IMR-90 (cell line): ENCODE data around the gene RECQL5. TPM values are rescaled to one million over a fixed set of nuclear protein-coding genes. Genes with fewer than 3 reads are reported as not detected.

Experiments used
- ATAC-seq: fragments of 200-7000 bp; cut with Tn5 transposase; 2 replicates; pipeline ENCODE4 v1.9.1; 2020; ENCODE audit warnings: low read depth, mild to moderate bottlenecking, moderate library complexity
- BruUV-seq: library from RNA; stranded (reverse); fragments of 400-500 nt; replicated peaks from 2 replicates; lab custom pipeline; 2021; lab: Mats Ljungman, UMichigan
- CTCF ChIA-PET: fragments of 300-600 bp; formaldehyde crosslinking; extraction: SDS; loops from one replicate; lab custom pipeline; 2021; ENCODE audit warnings: antibody characterized with exemption; lab: Yijun Ruan, JAX
- POLR2A ChIA-PET: fragments of 300-600 bp; sonication (Branson Sonifier 250); formaldehyde crosslinking; loops from one replicate; lab custom pipeline; 2022; ENCODE audit warnings: antibody characterized with exemption; ENCODE audit not compliant: unreplicated experiment; lab: Charles Lee
- DNase-seq: peaks from one replicate; pipeline ENCODE4 v3.0.0; 2013
- H2AFZ ChIP-seq: replicated peaks from 2 replicates; pipeline ENCODE3; 2013; ENCODE audit warnings: low read length, mild to moderate bottlenecking; ENCODE audit not compliant: poor library complexity
- H2AK5ac ChIP-seq: 2 replicates; pipeline ENCODE4 v1.6.1; 2013; ENCODE audit warnings: low read depth, low read length, inconsistent platforms
- H2AK9ac ChIP-seq: replicated peaks from 2 replicates; pipeline ENCODE3; 2013; ENCODE audit warnings: mild to moderate bottlenecking, low read depth, low read length, moderate library complexity; ENCODE audit not compliant: poor library complexity
- H2BK120ac ChIP-seq: 2 replicates; pipeline ENCODE4 v1.6.1; 2013; ENCODE audit warnings: low read depth, low read length, inconsistent platforms
- H2BK15ac ChIP-seq: 3 replicates; pipeline ENCODE4 v1.6.1; 2013; ENCODE audit warnings: low read depth, low read length, inconsistent platforms
- H2BK20ac ChIP-seq: 2 replicates; pipeline ENCODE4 v1.6.1; 2013; ENCODE audit warnings: low read depth, mild to moderate bottlenecking, inconsistent platforms, low read length, moderate library complexity
- H2BK5ac ChIP-seq: 2 replicates; pipeline ENCODE4 v1.6.1; 2013; ENCODE audit warnings: mild to moderate bottlenecking, low read depth, low read length, inconsistent platforms; ENCODE audit not compliant: poor library complexity, severe bottlenecking
- H3K14ac ChIP-seq: replicated peaks from 2 replicates; pipeline ENCODE4 v1.6.1; 2013; ENCODE audit warnings: low read depth, low read length, inconsistent platforms
- H3K18ac ChIP-seq: 2 replicates; pipeline ENCODE4 v1.6.1; 2013; ENCODE audit warnings: low read depth, low read length, control low read depth
- H3K23ac ChIP-seq: 2 replicates; pipeline ENCODE4 v1.6.1; 2013; ENCODE audit warnings: low read depth, low read length, inconsistent platforms
- H3K27ac ChIP-seq: 2 replicates; pipeline ENCODE4 v1.5.1; 2013; ENCODE audit warnings: mild to moderate bottlenecking, control low read depth, low read length; ENCODE audit not compliant: insufficient read depth
- H3K27me3 ChIP-seq: 2 replicates; pipeline ENCODE4 v1.6.1; 2013; ENCODE audit warnings: low read length; ENCODE audit not compliant: control insufficient read depth, insufficient read depth
- H3K36me3 ChIP-seq: 2 replicates; pipeline ENCODE4 v1.6.1; 2013; ENCODE audit warnings: low read length, mixed read lengths; ENCODE audit not compliant: control insufficient read depth, insufficient read depth
- H3K4ac ChIP-seq: 2 replicates; pipeline ENCODE4 v1.6.1; 2013; ENCODE audit warnings: low read depth, low read length, inconsistent platforms
- H3K4me1 ChIP-seq: 2 replicates; pipeline ENCODE4 v1.6.1; 2013; ENCODE audit warnings: low read length, mixed read lengths; ENCODE audit not compliant: control insufficient read depth, insufficient read depth
- H3K4me2 ChIP-seq: 2 replicates; pipeline ENCODE4 v1.6.1; 2013; ENCODE audit warnings: low read depth, mild to moderate bottlenecking, control low read depth, low read length, moderate library complexity
- H3K4me3 ChIP-seq: 2 replicates; pipeline ENCODE4 v1.5.1; 2013; ENCODE audit warnings: low read depth, mild to moderate bottlenecking, control low read depth, low read length, moderate library complexity; ENCODE audit not compliant: insufficient read depth
- H3K56ac ChIP-seq: 2 replicates; pipeline ENCODE4 v1.6.1; 2013; ENCODE audit warnings: low read length, inconsistent platforms; ENCODE audit not compliant: insufficient read depth; ENCODE audit errors: extremely low read depth
- H3K79me1 ChIP-seq, 2 experiments: 2 replicates each; pipeline ENCODE4 v1.6.1; 2013; ENCODE audit warnings: low read length in 2 of 2, inconsistent platforms in 1 of 2, low read depth in 1 of 2
- H3K9ac ChIP-seq: 2 replicates; pipeline ENCODE4 v1.6.1; 2013; ENCODE audit warnings: low read depth, low read length, control low read depth
- H3K9me1 ChIP-seq: 2 replicates; pipeline ENCODE4 v1.6.1; 2013; ENCODE audit warnings: low read length, inconsistent platforms; ENCODE audit not compliant: insufficient read depth
- H3K9me3 ChIP-seq: 2 replicates; pipeline ENCODE4 v1.6.1; 2013; ENCODE audit warnings: low read length; ENCODE audit not compliant: control insufficient read depth, insufficient read depth
- H4K20me1 ChIP-seq: 2 replicates; pipeline ENCODE4 v1.6.1; 2013; ENCODE audit warnings: low read length, inconsistent platforms; ENCODE audit not compliant: insufficient read depth
- H4K5ac ChIP-seq: 2 replicates; pipeline ENCODE4 v1.6.1; 2013; ENCODE audit warnings: mild to moderate bottlenecking, low read depth, low read length, control low read depth
- H4K8ac ChIP-seq, 2 experiments: 2 replicates each; pipeline ENCODE4 v1.6.1; 2013; ENCODE audit warnings: low read depth in 2 of 2, low read length in 2 of 2, control low read depth in 1 of 2, inconsistent platforms in 1 of 2
- H4K91ac ChIP-seq: 2 replicates; pipeline ENCODE4 v1.6.1; 2013; ENCODE audit warnings: low read depth, low read length, inconsistent platforms; ENCODE audit not compliant: insufficient read depth
- BHLHE40 ChIP-seq: fragments of 150-350 bp; IDR thresholded peaks from 2 replicates; pipeline ENCODE4 v1.6.1; 2016; ENCODE audit warnings: mild to moderate bottlenecking, low read depth, low read length
- CEBPB ChIP-seq: IDR thresholded peaks from 2 replicates; pipeline ENCODE4 v1.6.1; 2012; ENCODE audit warnings: low read depth, low read length, improper control_type of control experiment
- CHD1 ChIP-seq: IDR thresholded peaks from 2 replicates; pipeline ENCODE4 v1.6.1; 2012; ENCODE audit warnings: low read depth, low read length, improper control_type of control experiment
- ELK1 ChIP-seq: fragments of 150-350 bp; IDR thresholded peaks from 2 replicates; pipeline ENCODE4 v1.6.1; 2016; ENCODE audit warnings: low read depth, mild to moderate bottlenecking, low read length, moderate library complexity, borderline replicate concordance
- FOS ChIP-seq: fragments of 150-350 bp; IDR thresholded peaks from 2 replicates; pipeline ENCODE4 v1.6.1; 2016; ENCODE audit warnings: low read depth, low read length
- MAFK ChIP-seq: IDR thresholded peaks from 2 replicates; pipeline ENCODE4 v1.6.1; 2012; ENCODE audit warnings: low read depth, low read length, improper control_type of control experiment
- MAZ ChIP-seq: IDR thresholded peaks from 2 replicates; pipeline ENCODE4 v1.6.1; 2012; ENCODE audit warnings: low read depth, mild to moderate bottlenecking, low read length, improper control_type of control experiment, moderate library complexity, borderline replicate concordance
- MXI1 ChIP-seq: IDR thresholded peaks from 2 replicates; pipeline ENCODE4 v1.6.1; 2012; ENCODE audit warnings: low read depth, mild to moderate bottlenecking, low read length, moderate library complexity, borderline replicate concordance
- NFE2L2 ChIP-seq: fragments of 150-350 bp; IDR thresholded peaks from 2 replicates; pipeline ENCODE4 v1.6.1; 2016; ENCODE audit warnings: low read depth, mild to moderate bottlenecking, low read length
- POLR2A ChIP-seq: IDR thresholded peaks from 2 replicates; pipeline ENCODE4 v1.6.1; 2012; ENCODE audit warnings: mild to moderate bottlenecking, low read depth, low read length
- RAD21 ChIP-seq: IDR thresholded peaks from 2 replicates; pipeline ENCODE4 v1.6.1; 2012; ENCODE audit warnings: low read length, improper control_type of control experiment
- RCOR1 ChIP-seq: IDR thresholded peaks from 2 replicates; pipeline ENCODE4 v1.6.1; 2012; ENCODE audit warnings: mild to moderate bottlenecking, low read length, improper control_type of control experiment; ENCODE audit not compliant: insufficient replicate concordance
- RFX5 ChIP-seq: IDR thresholded peaks from 2 replicates; pipeline ENCODE4 v1.8.0; 2012; ENCODE audit warnings: low read depth, mild to moderate bottlenecking, low read length, moderate library complexity
- SMC3 ChIP-seq: fragments of 150-350 bp; IDR thresholded peaks from 2 replicates; pipeline ENCODE4 v1.6.1; 2016; ENCODE audit warnings: low read depth, mild to moderate bottlenecking, antibody characterized with exemption, low read length, moderate library complexity
- USF2 ChIP-seq: fragments of 150-350 bp; IDR thresholded peaks from 2 replicates; pipeline ENCODE4 v1.6.1; 2017; ENCODE audit warnings: mild to moderate bottlenecking, antibody characterized with exemption, low read length, low read depth
- WGBS, 2 experiments: methylation state at CpG; one replicate each; pipeline versions ENCODE4 v1.1.5 to v1.1.7; 2013; ENCODE audit warnings: missing lambda C conversion rate in 2 of 2; ENCODE audit not compliant: insufficient read length in 1 of 2; ENCODE audit errors: extremely low coverage in 2 of 2; 5-methylcytosine and 5-hydroxymethylcytosine counted together
- dilution Hi-C: fragments of 300-500 bp; cut with HindIII; formaldehyde crosslinking; loops from one replicate; pipeline ENCODE4 v1.14.3; 2018; ENCODE audit warnings: low sequenced_read_pairs; ENCODE audit not compliant: unreplicated experiment
- in situ Hi-C: fragments of 300-500 bp; cut with MboI; formaldehyde crosslinking; loops from 3 replicates; pipeline ENCODE4 v1.14.3; 2019; ENCODE audit warnings: low sequenced_read_pairs, inconsistent platforms, mixed read lengths
- intact Hi-C: fragments of 100-400 bp; cut with micrococcal nuclease; formaldehyde crosslinking; loops from 2 replicates; pipeline ENCODE4 v1.10.0; 2022
- polyA plus RNA-seq, 3 experiments: library from polyadenylated mRNA; depleted of rRNA; stranded (reverse); fragments of >200 nt; gene quantifications; 2 replicates each; pipeline ENCODE4 v1.2.3, GENCODE V29; 2012; ENCODE audit warnings: low replicate concordance in 1 of 3
- total RNA-seq: library from RNA; depleted of rRNA; stranded (reverse); fragments of >200 nt; gene quantifications from 2 replicates; pipeline ENCODE4 v1.2.3, GENCODE V29; 2012
- TF ChIP-seq, protein P1 (sequence below): conservative IDR thresholded peaks from 2 replicates; pipeline ENCODE4 v1.5.1; 2012; ENCODE audit warnings: mild to moderate bottlenecking, low read depth, low read length, improper control_type of control experiment

RECQL5 gene
- total and polyA plus RNA-seq, 2 of the 4 experiments (the other 2 are of a cell fraction): 7.3 to 23.7 TPM

- intact Hi-C loops (no loop called here), in situ Hi-C loops (no loop called here), dilution Hi-C loops (no loop called here)
- Histone ChIP-seq H3K14ac (no peak overlapping the region), H2AK9ac (no peak overlapping the region), H3K27me3 (no peaks in the 10 kb centered on the region), H3K4ac (no peak overlapping the region), H3K9me3 (no peaks in the 10 kb centered on the region), H4K5ac (no peak overlapping the region), H2BK5ac (no peak overlapping the region), H4K91ac (no peak overlapping the region), H3K36me3 (peaks cover 28% of the 10 kb centered on the region), H2AK5ac (no peak overlapping the region), H3K27ac (no peak overlapping the region), H3K23ac (no peak overlapping the region; the same call in 1 of the 2 replicates), H2BK20ac (no peak overlapping the region), H2BK120ac (no peak overlapping the region), H3K56ac (no peak overlapping the region), H3K4me1 (peaks cover 20% of the 10 kb centered on the region), H2BK15ac (no peak overlapping the region), H4K8ac (no peak overlapping the region), H3K18ac (no peak overlapping the region), H3K9me1 (peaks cover 46% of the 10 kb centered on the region), H3K79me1 (peaks cover 66 to 98% of the 10 kb centered on the region in 2 experiments), H4K20me1 (peaks cover 83% of the 10 kb centered on the region), H3K9ac (no peak overlapping the region), H2AFZ (no peak overlapping the region), H3K4me3 (no peak overlapping the region), H3K4me2 (no peak overlapping the region)
- ChIA-PET POLR2A (no interaction called here), CTCF (no interaction called here)
- WGBS, 2 experiments: 87% methylated on average over 7 of the region's 11 CpGs; no CpG with 5 or more reads in 1 of the 2 experiments
- ATAC-seq (no peak), DNase-seq (no peak)
- no TSS peak for BruUV-seq
- no peak for TF ChIP-seq MAFK
- no peak for TF ChIP-seq USF2
- TF ChIP-seq FOS: no peak
- TF ChIP-seq ELK1: no peak
- no peak for TF ChIP-seq NFE2L2
- TF ChIP-seq MAZ: no peak
- TF ChIP-seq RFX5: no peak
- no peak for TF ChIP-seq SMC3
- TF ChIP-seq CEBPB: no peak
- TF ChIP-seq MXI1: no peak
- TF ChIP-seq, protein P1, sequence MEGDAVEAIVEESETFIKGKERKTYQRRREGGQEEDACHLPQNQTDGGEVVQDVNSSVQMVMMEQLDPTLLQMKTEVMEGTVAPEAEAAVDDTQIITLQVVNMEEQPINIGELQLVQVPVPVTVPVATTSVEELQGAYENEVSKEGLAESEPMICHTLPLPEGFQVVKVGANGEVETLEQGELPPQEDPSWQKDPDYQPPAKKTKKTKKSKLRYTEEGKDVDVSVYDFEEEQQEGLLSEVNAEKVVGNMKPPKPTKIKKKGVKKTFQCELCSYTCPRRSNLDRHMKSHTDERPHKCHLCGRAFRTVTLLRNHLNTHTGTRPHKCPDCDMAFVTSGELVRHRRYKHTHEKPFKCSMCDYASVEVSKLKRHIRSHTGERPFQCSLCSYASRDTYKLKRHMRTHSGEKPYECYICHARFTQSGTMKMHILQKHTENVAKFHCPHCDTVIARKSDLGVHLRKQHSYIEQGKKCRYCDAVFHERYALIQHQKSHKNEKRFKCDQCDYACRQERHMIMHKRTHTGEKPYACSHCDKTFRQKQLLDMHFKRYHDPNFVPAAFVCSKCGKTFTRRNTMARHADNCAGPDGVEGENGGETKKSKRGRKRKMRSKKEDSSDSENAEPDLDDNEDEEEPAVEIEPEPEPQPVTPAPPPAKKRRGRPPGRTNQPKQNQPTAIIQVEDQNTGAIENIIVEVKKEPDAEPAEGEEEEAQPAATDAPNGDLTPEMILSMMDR: no peak
- TF ChIP-seq RAD21: no peak
- TF ChIP-seq RCOR1: no peak
- TF ChIP-seq CHD1: no peak
- no peak for TF ChIP-seq BHLHE40
- TF ChIP-seq POLR2A: no peak
These were observed 21.4 kb upstream of the RECQL5 start for GRCh38 chr17:75688209-75688825.
